Keratinocyte (primary cell): ENCODE measurements around the gene LSM7. TPM values are rescaled to one million over a fixed set of nuclear protein-coding genes. Genes with fewer than 3 reads are reported as not detected.

Source experiments
- DNase-seq: peaks from one replicate; pipeline ENCODE4 v3.0.0-alpha.2; 2011; ENCODE audit warnings: low read depth, missing footprints, low spot score
- FAIRE-seq: peaks from 2 replicates; lab custom pipeline; 2011; peaks lifted over from hg19 to GRCh38; lab: Jason Lieb, UNC
- H2AFZ ChIP-seq: 2 replicates; pipeline ENCODE4 v1.6.0; 2012; ENCODE audit warnings: low read length, control low read depth, inconsistent platforms; ENCODE audit not compliant: control insufficient read depth
- H3K27ac ChIP-seq: 2 replicates; pipeline ENCODE4 v1.5.1; 2011; ENCODE audit warnings: low read length; ENCODE audit not compliant: control insufficient read depth, insufficient read depth
- H3K27me3 ChIP-seq: 3 replicates; pipeline ENCODE4 v1.6.0; 2011; ENCODE audit warnings: low read length; ENCODE audit not compliant: control insufficient read depth, insufficient read depth; ENCODE audit errors: extremely low read depth
- H3K36me3 ChIP-seq, 2 experiments: 2 replicates in 1 of 2; 3 replicates in 1 of 2; pipeline ENCODE4 v1.5.1; 2011; ENCODE audit warnings: low read length in 2 of 2, mild to moderate bottlenecking in 1 of 2; ENCODE audit not compliant: control insufficient read depth in 2 of 2, insufficient read depth in 2 of 2; ENCODE audit errors: extremely low read depth in 1 of 2
- H3K4me1 ChIP-seq: 3 replicates; pipeline ENCODE4 v1.5.1; 2011; ENCODE audit warnings: low read length; ENCODE audit not compliant: control insufficient read depth, insufficient read depth; ENCODE audit errors: extremely low read depth
- H3K4me2 ChIP-seq: 3 replicates; pipeline ENCODE4 v1.6.0; 2011; ENCODE audit warnings: low read depth, low read length; ENCODE audit not compliant: control insufficient read depth, insufficient read depth; ENCODE audit errors: extremely low read depth
- H3K4me3 ChIP-seq, 3 experiments: fragments of 200-600 bp in 1 of 3; sonication (generic) in 1 of 3; 2 replicates in 2 of 3; 3 replicates in 1 of 3; pipeline ENCODE4 v1.5.1; 2011 to 2016; ENCODE audit warnings: low read length in 3 of 3, mild to moderate bottlenecking in 3 of 3, control low read depth in 2 of 3, inconsistent platforms in 1 of 3, low read depth in 1 of 3, mixed read lengths in 1 of 3, mixed run types in 1 of 3, moderate library complexity in 1 of 3; ENCODE audit not compliant: control insufficient read depth in 2 of 3, insufficient read depth in 2 of 3; ENCODE audit errors: extremely low read depth in 1 of 3
- H3K79me2 ChIP-seq: 2 replicates; pipeline ENCODE4 v1.6.0; 2012; ENCODE audit warnings: low read length; ENCODE audit not compliant: control insufficient read depth, insufficient read depth
- H3K9ac ChIP-seq: 3 replicates; pipeline ENCODE4 v1.6.0; 2011; ENCODE audit warnings: low read length; ENCODE audit not compliant: control insufficient read depth, insufficient read depth; ENCODE audit errors: extremely low read depth
- H3K9me1 ChIP-seq: 3 replicates; pipeline ENCODE4 v1.6.0; 2011; ENCODE audit warnings: low read length; ENCODE audit not compliant: control insufficient read depth, insufficient read depth; ENCODE audit errors: extremely low read depth
- H3K9me3 ChIP-seq: 2 replicates; pipeline ENCODE4 v1.5.1; 2012; ENCODE audit warnings: low read depth, low read length; ENCODE audit not compliant: control insufficient read depth
- H4K20me1 ChIP-seq: 3 replicates; pipeline ENCODE4 v1.6.0; 2011; ENCODE audit warnings: low read length; ENCODE audit not compliant: control insufficient read depth, insufficient read depth; ENCODE audit errors: extremely low read depth
- EZH2 ChIP-seq: IDR thresholded peaks from one replicate; pipeline ENCODE4 v1.6.1; 2012; ENCODE audit warnings: inconsistent platforms, mild to moderate bottlenecking, low read length, moderate library complexity
- dilution Hi-C: fragments of 300-500 bp; cut with MboI; formaldehyde crosslinking; loops from one replicate; pipeline ENCODE4 v1.7.0; 2020; ENCODE audit warnings: low sequenced_read_pairs; ENCODE audit not compliant: extremely low pct_ligation_motif_present
- polyA plus RNA-seq, 5 experiments: library from polyadenylated mRNA; depleted of rRNA in 3 of 5; stranded (reverse) in 3 of 5; stranded (forward) in 1 of 5; unstranded in 1 of 5; fragments of >200 nt; gene quantifications; 1 replicate in 1 of 5; 2 replicates in 3 of 5; 3 replicates in 1 of 5; pipeline versions ENCODE4 v1.2.1 to v1.2.3, GENCODE V29; 2011 to 2012; ENCODE audit warnings: missing spikeins in 2 of 5, low read depth in 1 of 5, low replicate concordance in 1 of 5
- TF ChIP-seq, protein P1 (sequence below), 3 experiments: IDR thresholded peaks in 1 of 3; conservative IDR thresholded peaks in 1 of 3; optimal IDR thresholded peaks in 1 of 3; 2 replicates in 2 of 3; 3 replicates in 1 of 3; pipeline versions ENCODE3 to v1.5.1; 2011; ENCODE audit warnings: low read length in 3 of 3, mild to moderate bottlenecking in 3 of 3, moderate library complexity in 2 of 3, control low read depth in 1 of 3, inconsistent platforms in 1 of 3; ENCODE audit not compliant: insufficient read depth in 2 of 3; ENCODE audit errors: extremely low read depth in 1 of 3

LSM7 gene
- polyA plus RNA-seq, 1 donor (not counting 4 experiments of a cell fraction or from before 2014, with no cell fraction given): 243 TPM

DNA sequence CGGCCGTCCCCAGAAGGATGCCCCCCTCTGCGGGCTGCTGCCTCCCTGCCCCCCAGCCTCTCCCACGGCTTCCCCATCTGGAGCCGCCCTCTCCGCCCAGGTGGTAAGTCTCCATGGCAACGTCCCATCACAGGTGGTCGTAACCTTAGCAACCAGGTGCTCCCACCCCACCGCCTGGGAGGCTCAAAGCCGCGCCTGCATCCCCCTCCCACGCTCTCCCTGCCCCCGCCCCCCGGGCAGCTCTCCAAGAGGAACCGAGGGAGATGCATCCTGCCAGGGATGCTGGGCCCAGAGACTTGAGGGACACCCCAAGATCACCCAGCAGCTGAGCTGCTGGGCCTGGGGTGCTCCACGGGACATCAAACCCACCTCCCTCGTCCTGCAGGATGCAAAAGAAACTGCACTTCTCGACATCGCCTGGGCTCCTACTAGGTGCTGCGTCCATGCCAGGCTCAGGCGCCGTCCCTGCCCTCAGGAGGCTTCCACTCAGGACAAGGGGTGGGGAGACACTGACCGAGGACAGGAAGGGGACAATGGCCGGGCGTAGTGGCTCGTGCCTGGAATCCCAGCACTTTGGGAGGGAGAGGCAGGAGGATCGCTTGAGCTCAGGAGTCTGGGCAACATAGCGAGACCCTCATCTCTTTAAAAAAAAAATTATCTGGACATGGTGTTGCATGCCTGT is 15.4 kb downstream of the LSM7 start:
- H3K27me3 ChIP-seq: peaks cover 24% of the 10 kb centered on the region

DNA sequence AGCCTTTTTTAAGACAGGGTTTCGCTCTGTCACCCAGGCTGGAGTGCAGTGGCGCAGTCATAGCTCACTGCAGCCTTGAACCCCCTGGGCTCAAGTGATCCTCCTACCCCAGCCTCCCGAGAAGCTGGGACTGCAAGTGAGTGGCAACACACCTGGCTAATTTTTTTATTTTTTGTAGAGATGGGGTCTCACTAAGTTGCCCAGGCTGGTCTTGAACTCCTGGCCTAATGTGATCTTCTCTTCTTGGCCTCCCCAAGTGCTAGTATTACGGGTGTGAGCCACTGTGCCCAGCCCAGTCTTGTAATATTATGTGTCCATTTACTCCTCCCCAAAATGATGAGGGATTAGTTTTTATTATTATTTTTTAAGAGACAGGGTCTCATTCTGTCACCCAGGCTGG is 17.3 kb downstream of the LSM7 start:
- Histone ChIP-seq H3K4me1 (no peaks in the 10 kb centered on the region), H4K20me1 (no peaks in the 10 kb centered on the region), H3K9ac (no peak overlapping the region), H3K36me3 (no peaks in the 10 kb centered on the region), H3K4me3 (no peak overlapping the region), H2AFZ (no peak overlapping the region), H3K9me1 (no peaks in the 10 kb centered on the region), H3K27ac (no peak overlapping the region), H3K9me3 (no peaks in the 10 kb centered on the region), H3K79me2 (no peaks in the 10 kb centered on the region), H3K27me3 (peaks cover 42% of the 10 kb centered on the region), H3K4me2 (no peak overlapping the region)
- DNase-seq (no peak), FAIRE-seq (no peak)
- dilution Hi-C loops: no loop called here
- TF ChIP-seq EZH2: no peak
- TF ChIP-seq, protein P1, sequence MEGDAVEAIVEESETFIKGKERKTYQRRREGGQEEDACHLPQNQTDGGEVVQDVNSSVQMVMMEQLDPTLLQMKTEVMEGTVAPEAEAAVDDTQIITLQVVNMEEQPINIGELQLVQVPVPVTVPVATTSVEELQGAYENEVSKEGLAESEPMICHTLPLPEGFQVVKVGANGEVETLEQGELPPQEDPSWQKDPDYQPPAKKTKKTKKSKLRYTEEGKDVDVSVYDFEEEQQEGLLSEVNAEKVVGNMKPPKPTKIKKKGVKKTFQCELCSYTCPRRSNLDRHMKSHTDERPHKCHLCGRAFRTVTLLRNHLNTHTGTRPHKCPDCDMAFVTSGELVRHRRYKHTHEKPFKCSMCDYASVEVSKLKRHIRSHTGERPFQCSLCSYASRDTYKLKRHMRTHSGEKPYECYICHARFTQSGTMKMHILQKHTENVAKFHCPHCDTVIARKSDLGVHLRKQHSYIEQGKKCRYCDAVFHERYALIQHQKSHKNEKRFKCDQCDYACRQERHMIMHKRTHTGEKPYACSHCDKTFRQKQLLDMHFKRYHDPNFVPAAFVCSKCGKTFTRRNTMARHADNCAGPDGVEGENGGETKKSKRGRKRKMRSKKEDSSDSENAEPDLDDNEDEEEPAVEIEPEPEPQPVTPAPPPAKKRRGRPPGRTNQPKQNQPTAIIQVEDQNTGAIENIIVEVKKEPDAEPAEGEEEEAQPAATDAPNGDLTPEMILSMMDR (optimal IDR thresholded peaks at IDR 0.05 in 1 of 3, IDR thresholded peaks at IDR 0.05 in 1 of 3, conservative IDR thresholded peaks at IDR 0.05 in 1 of 3; ENCODE audit: extremely low read depth in 1 of 3, insufficient read depth in 2 of 3, low read length in 3 of 3): no peak

More for the DNA sequence above, 15.4 kb downstream of the LSM7 start:
- no peak for DNase-seq
- dilution Hi-C loops: no loop called here
- Histone ChIP-seq H3K9me1 (no peaks in the 10 kb centered on the region), H3K27ac (no peak overlapping the region), H4K20me1 (no peaks in the 10 kb centered on the region), H3K4me2 (no peak overlapping the region), H3K36me3 (no peaks in the 10 kb centered on the region), H3K79me2 (no peaks in the 10 kb centered on the region), H3K9me3 (no peaks in the 10 kb centered on the region), H3K4me1 (no peaks in the 10 kb centered on the region), H2AFZ (no peak overlapping the region), H3K4me3 (no peak overlapping the region), H3K9ac (no peak overlapping the region)
- no peak for FAIRE-seq
- TF ChIP-seq EZH2: no peak
- TF ChIP-seq, protein P1 (optimal IDR thresholded peaks at IDR 0.05 in 1 of 3, IDR thresholded peaks at IDR 0.05 in 1 of 3, conservative IDR thresholded peaks at IDR 0.05 in 1 of 3; ENCODE audit: extremely low read depth in 1 of 3, insufficient read depth in 2 of 3, low read length in 3 of 3): no peak
